GM23338 (cell line): ENCODE measurements around the gene ERC2. TPM values are rescaled to one million over a fixed set of nuclear protein-coding genes. Genes with fewer than 3 reads are reported as not detected.

Experiments used
- ATAC-seq: fragments of 200-7000 bp; cut with Tn5 transposase; 3 replicates; pipeline ENCODE4 v1.9.1; 2020
- DNase-seq: peaks from one replicate; pipeline ENCODE4 v3.0.0-alpha.2; 2015; ENCODE audit warnings: low spot score
- H2AFZ ChIP-seq: fragments of 200-600 bp; sonication (generic); 2 replicates; pipeline ENCODE4 v1.8.0; 2016; ENCODE audit warnings: antibody characterized with exemption, mild to moderate bottlenecking, moderate library complexity
- H3F3A ChIP-seq: fragments of 200-600 bp; sonication (generic); replicated peaks from 2 replicates; pipeline ENCODE4 v1.8.0; 2017; ENCODE audit warnings: antibody characterized with exemption, mixed run types, low read depth
- H3K27ac ChIP-seq: fragments of 200-600 bp; sonication (generic); 2 replicates; pipeline ENCODE4 v1.6.1; 2016; ENCODE audit warnings: low read depth
- H3K27me3 ChIP-seq: fragments of 200-600 bp; sonication (generic); 2 replicates; pipeline ENCODE4 v1.8.0; 2016; ENCODE audit warnings: mild to moderate bottlenecking, mixed run types, moderate library complexity; ENCODE audit not compliant: insufficient read depth
- H3K36me3 ChIP-seq: fragments of 200-600 bp; sonication (generic); 2 replicates; pipeline ENCODE4 v1.8.0; 2016; ENCODE audit warnings: mild to moderate bottlenecking; ENCODE audit not compliant: insufficient read depth
- H3K4me1 ChIP-seq: fragments of 200-600 bp; sonication (generic); 2 replicates; pipeline ENCODE4 v1.8.0; 2016; ENCODE audit warnings: mild to moderate bottlenecking, moderate library complexity; ENCODE audit not compliant: insufficient read depth
- H3K4me2 ChIP-seq: fragments of 200-600 bp; sonication (generic); 2 replicates; pipeline ENCODE4 v1.7.1; 2017; ENCODE audit warnings: mixed run types
- H3K4me3 ChIP-seq: fragments of 200-600 bp; sonication (generic); 2 replicates; pipeline ENCODE4 v1.6.1; 2016; ENCODE audit warnings: mixed run types
- H3K79me2 ChIP-seq: fragments of 200-600 bp; sonication (generic); replicated peaks from 2 replicates; pipeline ENCODE4 v1.8.0; 2017; ENCODE audit warnings: mild to moderate bottlenecking; ENCODE audit not compliant: insufficient read depth
- H3K9me2 ChIP-seq: fragments of 200-600 bp; sonication (generic); 2 replicates; pipeline ENCODE4 v1.8.0; 2017; ENCODE audit not compliant: insufficient read depth
- H4K20me1 ChIP-seq: fragments of 200-600 bp; sonication (generic); replicated peaks from 2 replicates; pipeline ENCODE4 v1.8.0; 2017; ENCODE audit warnings: mild to moderate bottlenecking; ENCODE audit not compliant: insufficient read depth
- H3K27ac Mint-ChIP-seq: 2 replicates; pipeline ENCODE4 v1.8.0; 2020; ENCODE audit warnings: inconsistent platforms, mild to moderate bottlenecking, moderate library complexity, mixed read lengths
- H3K27me3 Mint-ChIP-seq: 3 replicates; pipeline ENCODE4 v1.8.0; 2022; ENCODE audit warnings: low read depth, mild to moderate bottlenecking, moderate library complexity, mixed read lengths, inconsistent platforms; ENCODE audit not compliant: insufficient read depth, poor library complexity
- H3K36me3 Mint-ChIP-seq: 3 replicates; pipeline ENCODE4 v1.8.0; 2021; ENCODE audit warnings: low read depth, mild to moderate bottlenecking, inconsistent platforms, moderate library complexity, mixed read lengths
- H3K4me1 Mint-ChIP-seq: 3 replicates; pipeline ENCODE4 v1.8.0; 2020; ENCODE audit warnings: mild to moderate bottlenecking, inconsistent platforms, mixed read lengths
- H3K4me3 Mint-ChIP-seq: 3 replicates; pipeline ENCODE4 v1.8.0; 2021; ENCODE audit warnings: moderate library complexity, mild to moderate bottlenecking, inconsistent platforms, mixed read lengths
- H3K9me3 Mint-ChIP-seq: 3 replicates; pipeline ENCODE4 v1.8.0; 2020; ENCODE audit warnings: moderate library complexity, mild to moderate bottlenecking, inconsistent platforms, mixed read lengths
- CREB1 ChIP-seq: fragments of 250-450 bp; sonication (Bioruptor Pico); IDR thresholded peaks from 2 replicates; pipeline ENCODE4 v1.5.0; 2020; ENCODE audit warnings: low read depth, mild to moderate bottlenecking, moderate library complexity
- CTCF ChIP-seq, 2 experiments: fragments of 200-600 bp in 1 of 2; sonication (generic) in 1 of 2; conservative IDR thresholded peaks; 2 replicates each; pipeline versions ENCODE4 v1.5.1 to v1.6.1; 2016 to 2017; ENCODE audit warnings: antibody characterized with exemption in 2 of 2, low read depth in 2 of 2, mild to moderate bottlenecking in 2 of 2, moderate library complexity in 1 of 2
- EZH2 ChIP-seq: fragments of 200-600 bp; sonication (generic); IDR thresholded peaks from one replicate; pipeline ENCODE4 v1.8.0; 2017; ENCODE audit warnings: antibody characterized with exemption, mild to moderate bottlenecking, low read depth; ENCODE audit not compliant: unreplicated experiment
- JUNB ChIP-seq: IDR thresholded peaks from one replicate; pipeline ENCODE4 v1.6.1; 2016; ENCODE audit warnings: antibody characterized with exemption; ENCODE audit not compliant: unreplicated experiment
- NANOG ChIP-seq: IDR thresholded peaks from 2 replicates; pipeline ENCODE4 v1.6.1; 2016; ENCODE audit warnings: antibody characterized with exemption, borderline replicate concordance
- REST ChIP-seq: IDR thresholded peaks from one replicate; pipeline ENCODE4 v1.6.1; 2018; ENCODE audit warnings: antibody characterized with exemption; ENCODE audit not compliant: unreplicated experiment
- ZNF114 ChIP-seq: fragments of 250-450 bp; sonication (Bioruptor Pico); IDR thresholded peaks from 2 replicates; pipeline ENCODE4 v1.5.0; 2020; ENCODE audit warnings: mild to moderate bottlenecking, moderate library complexity
- polyA plus RNA-seq: library from polyadenylated mRNA; unstranded; fragments of >200 nt; fragmentation: Nextera tagmentation; extraction: Ambion mirVana; gene quantifications from 2 replicates; pipeline ENCODE4 v1.2.1, GENCODE V29; 2016
- total RNA-seq: library from RNA; depleted of rRNA; stranded (reverse); fragments of >200 nt; shearing (Covaris generic); gene quantifications from 2 replicates; pipeline ENCODE4 v1.2.3, GENCODE V29; 2014
- TF ChIP-seq, protein P1 (sequence below): IDR thresholded peaks from 2 replicates; pipeline ENCODE4 v1.6.1; 2016; ENCODE audit warnings: antibody characterized with exemption

The ERC2 gene
- total and polyA plus RNA-seq, 2 experiments from 2014 or later, result 11.8 to 13.7 TPM

- H3K27ac Mint-ChIP-seq, result no peak overlapping the region
- H3K4me1 Mint-ChIP-seq, result no peaks in the 10 kb centered on the region
- Histone ChIP-seq H3K36me3 (no peaks in the 10 kb centered on the region), H3K4me1 (no peaks in the 10 kb centered on the region; the same call in 1 of the 2 replicates), H4K20me1 (no peaks in the 10 kb centered on the region), H3K27me3 (no peaks in the 10 kb centered on the region), H3K4me2 (no peak overlapping the region), H3K27ac (no peak overlapping the region), H3K79me2 (no peaks in the 10 kb centered on the region), H2AFZ (no peak overlapping the region), H3F3A (no peaks in the 10 kb centered on the region), H3K4me3 (no peak overlapping the region), H3K9me2 (no peaks in the 10 kb centered on the region; the same call in 1 of the 2 replicates)
- no peak overlapping the region for H3K4me3 Mint-ChIP-seq
- ATAC-seq (no peak), DNase-seq (no peak)
- H3K9me3 Mint-ChIP-seq, result no peaks in the 10 kb centered on the region
- no peaks in the 10 kb centered on the region for H3K36me3 Mint-ChIP-seq
- TF ChIP-seq JUNB (no peak), REST (no peak), EZH2 (no peak)
- TF ChIP-seq, protein P1, sequence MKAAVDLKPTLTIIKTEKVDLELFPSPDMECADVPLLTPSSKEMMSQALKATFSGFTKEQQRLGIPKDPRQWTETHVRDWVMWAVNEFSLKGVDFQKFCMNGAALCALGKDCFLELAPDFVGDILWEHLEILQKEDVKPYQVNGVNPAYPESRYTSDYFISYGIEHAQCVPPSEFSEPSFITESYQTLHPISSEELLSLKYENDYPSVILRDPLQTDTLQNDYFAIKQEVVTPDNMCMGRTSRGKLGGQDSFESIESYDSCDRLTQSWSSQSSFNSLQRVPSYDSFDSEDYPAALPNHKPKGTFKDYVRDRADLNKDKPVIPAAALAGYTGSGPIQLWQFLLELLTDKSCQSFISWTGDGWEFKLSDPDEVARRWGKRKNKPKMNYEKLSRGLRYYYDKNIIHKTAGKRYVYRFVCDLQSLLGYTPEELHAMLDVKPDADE, result no peak
- no peaks in the 10 kb centered on the region for H3K27me3 Mint-ChIP-seq
These were observed 381.9 kb downstream of the ERC2 start for GRCh38 chr3:56086355-56086754.

DNA sequence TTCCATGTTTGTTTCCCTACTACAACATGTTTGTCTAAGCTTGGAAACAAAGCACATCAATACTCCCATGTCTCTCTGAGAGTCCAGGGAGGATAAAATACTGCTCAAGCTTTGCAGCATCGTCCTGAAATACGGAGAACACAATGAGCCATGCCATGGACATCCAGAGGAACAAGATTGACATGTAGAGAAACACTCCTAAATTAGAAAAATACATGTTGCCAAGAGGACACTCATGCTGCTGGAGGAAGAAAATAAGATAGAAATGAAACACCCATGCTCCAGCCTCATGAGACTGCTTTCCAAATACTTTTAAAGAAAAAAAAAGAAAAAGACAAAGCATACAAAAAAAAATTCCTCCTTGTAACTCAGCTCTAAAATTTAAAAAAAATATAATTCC, 387.0 kb downstream of the ERC2 start:
- H3K27me3 Mint-ChIP-seq, result no peaks in the 10 kb centered on the region
- H3K27ac ChIP-seq, result no peak overlapping the region
- ATAC-seq (no peak), DNase-seq (no peak)
- peaks cover 6% of the 10 kb centered on the region; the same call in 2 of the 3 replicates for H3K4me1 Mint-ChIP-seq
- H3K27me3 ChIP-seq, result no peaks in the 10 kb centered on the region
- no peaks in the 10 kb centered on the region for H4K20me1 ChIP-seq
- no peaks in the 10 kb centered on the region; the same call in 1 of the 2 replicates for H3K36me3 ChIP-seq
- no peaks in the 10 kb centered on the region for H3K36me3 Mint-ChIP-seq
- no peak overlapping the region for H3K27ac Mint-ChIP-seq
- TF ChIP-seq NANOG, result no peak
- no peaks in the 10 kb centered on the region for H3F3A ChIP-seq
- H3K9me3 Mint-ChIP-seq, result no peaks in the 10 kb centered on the region
- H3K9me2 ChIP-seq, result no peaks in the 10 kb centered on the region; the same call in 1 of the 2 replicates
- H3K4me1 ChIP-seq, result no peaks in the 10 kb centered on the region
- H3K79me2 ChIP-seq, result no peaks in the 10 kb centered on the region
- H3K4me3 Mint-ChIP-seq, result no peak overlapping the region
- H3K4me2 ChIP-seq, result no peak overlapping the region
- no peak overlapping the region for H2AFZ ChIP-seq
- H3K4me3 ChIP-seq, result no peak overlapping the region

GRCh38 chr3:56076746-56077145, 391.5 kb downstream of the ERC2 start:
- Histone ChIP-seq H3K27ac (no peak overlapping the region), H3K79me2 (no peaks in the 10 kb centered on the region), H3K36me3 (no peaks in the 10 kb centered on the region; the same call in 1 of the 2 replicates), H3K4me2 (no peak overlapping the region), H4K20me1 (no peaks in the 10 kb centered on the region), H2AFZ (no peak overlapping the region), H3K27me3 (no peaks in the 10 kb centered on the region), H3K9me2 (peaks cover under 1% of the 10 kb centered on the region; the same call in 1 of the 2 replicates), H3F3A (no peaks in the 10 kb centered on the region), H3K4me1 (no peaks in the 10 kb centered on the region), H3K4me3 (no peak overlapping the region)
- Mint-ChIP-seq H3K36me3 (no peaks in the 10 kb centered on the region), H3K4me1 (peaks cover 6% of the 10 kb centered on the region; the same call in 2 of the 3 replicates), H3K27me3 (no peaks in the 10 kb centered on the region), H3K4me3 (no peak overlapping the region), H3K27ac (no peak overlapping the region), H3K9me3 (no peaks in the 10 kb centered on the region)
- no peak for ATAC-seq
- no peak for DNase-seq
- TF ChIP-seq JUNB (no peak), CREB1 (CRISPR knock-in tag) (no peak), CTCF (conservative IDR thresholded peaks at IDR 0.05; ENCODE audit: low read depth in 2 of 2) (no peak), EZH2 (no peak), ZNF114 (CRISPR knock-in tag) (no peak)
